ENCODE data around the gene TNRC18. TPM values are rescaled to one million over a fixed set of nuclear protein-coding genes. Genes with fewer than 3 reads are reported as not detected.

Gene TNRC18
- total RNA-seq, 6 donors from 2014 or later, result 101 to 617 (median 128) TPM

DNA sequence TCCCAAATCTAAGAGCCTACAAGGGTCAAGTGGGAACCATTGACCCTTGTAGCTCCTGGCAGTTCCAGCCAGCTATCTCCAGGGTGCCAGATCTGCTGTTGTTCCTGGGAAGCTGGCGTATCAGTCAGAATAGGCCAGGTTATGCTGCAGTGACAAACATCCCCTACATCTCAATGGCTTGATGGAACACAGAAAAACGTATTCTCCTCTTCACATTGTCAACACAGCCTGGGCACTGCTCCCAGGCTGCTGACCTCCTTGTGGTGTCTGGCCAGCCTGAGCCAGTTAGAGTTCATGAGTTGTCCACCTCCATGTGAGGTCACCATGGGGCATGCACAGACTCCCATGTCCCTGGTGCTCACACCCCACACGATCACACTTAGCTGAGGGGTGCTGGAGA lies 9.5 kb upstream of the TNRC18 start:
- no peak for TF ChIP-seq EP300 (IDR thresholded peaks at IDR 0.05)
- no peak for TF ChIP-seq POLR2A (IDR thresholded peaks at IDR 0.05)
- no peak for TF ChIP-seq POLR2AphosphoS5 (IDR thresholded peaks at IDR 0.05)
- no peak for TF ChIP-seq CTCF (IDR thresholded peaks at IDR 0.05)
- H3K4me1 ChIP-seq, result peaks cover 21 to 22% (median 21%) of the 10 kb centered on the region in 4 donors
- ATAC-seq (ENCODE audit: low FRiP score in 2 of 2) (no peak), DNase-seq (no peak)
- H3K4me3 ChIP-seq, result no peak overlapping the region
- no peak overlapping the region for H3K27ac ChIP-seq
- peaks cover 0 to 3% (median 0%) of the 10 kb centered on the region in 4 donors for H3K36me3 ChIP-seq
- peaks cover 0 to 9% (median 2%) of the 10 kb centered on the region in 4 donors for H3K9me3 ChIP-seq
- WGBS, 2 donors, result 86 to 90% methylated on average over 1 to 3 of the region's 3 CpGs
- H3K27me3 ChIP-seq, result no peaks in the 10 kb centered on the region

DNA sequence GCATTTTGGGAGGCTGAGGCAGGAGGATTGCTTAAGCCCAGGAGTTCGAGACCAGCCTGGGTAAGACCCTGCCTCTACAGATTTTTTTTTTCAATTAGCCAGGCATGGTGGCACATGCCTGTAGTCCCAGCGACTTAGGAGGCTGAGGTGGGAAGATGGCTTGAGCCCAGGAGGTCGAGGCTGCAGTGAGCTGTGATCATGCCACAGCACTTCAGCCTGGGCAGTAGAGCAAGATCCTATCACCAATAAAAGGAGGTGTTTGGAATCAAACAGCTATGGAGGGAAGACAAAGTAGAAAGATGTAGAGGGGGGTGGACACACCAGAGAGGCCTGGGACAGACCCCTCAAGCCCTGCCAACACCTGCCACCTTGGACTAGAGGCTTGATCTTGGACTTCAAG lies 9.1 kb upstream of the TNRC18 start:
- TF ChIP-seq POLR2A (IDR thresholded peaks at IDR 0.05) (no peak), EP300 (IDR thresholded peaks at IDR 0.05) (no peak), POLR2AphosphoS5 (IDR thresholded peaks at IDR 0.05) (no peak), CTCF (IDR thresholded peaks at IDR 0.05) (no peak)
- Histone ChIP-seq H3K4me1 (peaks cover 21 to 27% (median 22%) of the 10 kb centered on the region in 4 donors), H3K9me3 (peaks cover 0 to 6% (median 2%) of the 10 kb centered on the region in 4 donors), H3K27ac (no peak overlapping the region), H3K27me3 (no peaks in the 10 kb centered on the region), H3K4me3 (no peak overlapping the region), H3K36me3 (no peaks in the 10 kb centered on the region)
- WGBS, 2 donors, result 92 to 100% methylated on average over 2 to 3 of the region's 3 CpGs
- DNase-seq (no peak), ATAC-seq (ENCODE audit: low FRiP score in 2 of 2) (no peak)

DNA sequence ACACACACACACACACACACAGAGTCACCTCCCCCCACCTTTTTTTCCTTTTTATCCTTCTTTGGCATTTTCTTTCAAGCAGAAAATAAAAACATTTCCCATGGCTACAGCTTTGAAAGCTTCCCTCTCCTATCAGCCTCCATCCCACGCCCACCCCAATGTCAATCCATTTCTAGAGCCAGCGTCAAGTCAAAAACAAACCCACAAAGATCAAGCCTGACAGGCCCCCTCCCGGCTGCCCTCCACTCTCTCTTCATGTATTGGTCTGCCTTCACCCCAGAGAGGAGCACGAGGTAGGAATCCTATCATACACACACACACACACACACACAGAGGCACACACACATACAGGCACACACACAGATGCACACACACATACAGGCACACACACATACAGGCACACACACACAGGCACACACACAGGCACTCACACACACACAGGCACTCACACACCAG lies 8.0 kb upstream of the TNRC18 start:
- no peak for DNase-seq
- Histone ChIP-seq H3K27me3 (no peaks in the 10 kb centered on the region), H3K9me3 (no peaks in the 10 kb centered on the region), H3K27ac (no peak overlapping the region), H3K4me1 (peaks cover 21 to 37% (median 22%) of the 10 kb centered on the region in 4 donors), H3K4me3 (no peak overlapping the region), H3K36me3 (no peaks in the 10 kb centered on the region)
- no peak for ATAC-seq (ENCODE audit: low FRiP score in 2 of 2)
- TF ChIP-seq POLR2A (IDR thresholded peaks at IDR 0.05) (no peak), EP300 (IDR thresholded peaks at IDR 0.05) (no peak), POLR2AphosphoS5 (IDR thresholded peaks at IDR 0.05) (no peak), CTCF (IDR thresholded peaks at IDR 0.05) (no peak)
- WGBS, 2 donors, result 69 to 75% methylated on average over 4 of the region's 4 CpGs

DNA sequence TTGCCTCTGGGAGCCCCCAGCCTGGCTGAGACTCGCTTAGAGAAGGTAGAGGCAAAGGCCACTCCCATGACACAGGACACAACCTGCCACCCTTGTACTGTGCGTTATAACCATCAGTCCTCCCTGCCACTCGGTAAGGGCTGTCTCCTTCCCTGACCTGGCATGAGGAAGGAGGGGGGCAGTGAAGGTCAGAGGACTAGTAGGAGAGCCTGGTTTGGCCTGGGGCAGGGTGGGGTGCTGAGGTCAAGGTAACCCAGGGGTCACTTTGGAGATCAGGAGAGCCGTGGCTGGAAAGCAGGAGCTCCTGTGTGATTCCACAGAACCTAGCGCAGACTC lies 6.9 kb upstream of the TNRC18 start:
- H3K27ac ChIP-seq, result peak overlapping the region; percentile 95 to 99 (median 99)
- no peak overlapping the region for H3K4me3 ChIP-seq
- H3K36me3 ChIP-seq, result no peaks in the 10 kb centered on the region
- H3K27me3 ChIP-seq, result no peaks in the 10 kb centered on the region
- TF ChIP-seq EP300 (IDR thresholded peaks at IDR 0.05), result no peak
- TF ChIP-seq POLR2AphosphoS5 (IDR thresholded peaks at IDR 0.05), result no peak
- TF ChIP-seq CTCF (IDR thresholded peaks at IDR 0.05), result no peak
- TF ChIP-seq POLR2A (IDR thresholded peaks at IDR 0.05), result no peak
- ATAC-seq (ENCODE audit: low FRiP score in 2 of 2) (no peak), DNase-seq (no peak)
- 86 to 87% methylated on average over 5 of the region's 5 CpGs for WGBS, 2 donors
- H3K9me3 ChIP-seq, result no peaks in the 10 kb centered on the region
- H3K4me1 ChIP-seq, result peaks cover 21 to 38% (median 22%) of the 10 kb centered on the region in 4 donors
